ENCODE measurements around the gene CA14.
A peak's percentile ranks its signal among the peaks of the same experiment; 100 is the strongest.
"Not testable (repeated sequence)": the region's sequence is repeated elsewhere in the genome, so short reads cannot be mapped to it uniquely, and the experiment has no call there.

Gene CA14

GRCh38 chr1:150236614-150237100 is 20.9 kb upstream of the CA14 start:
- no peak for DNase-seq

- DNase-seq, result not testable (repeated sequence)
These were observed 20.4 kb upstream of the CA14 start for GRCh38 chr1:150237176-150237575.

- no peak for DNase-seq
These were observed 19.8 kb upstream of the CA14 start for GRCh38 chr1:150237746-150238145.

GRCh38 chr1:150243003-150243402 is 14.6 kb upstream of the CA14 start:
- no peak for DNase-seq

- DNase-seq, result peak; percentile 26 to 27
These were observed 7.6 kb upstream of the CA14 start for GRCh38 chr1:150249936-150250335.

GRCh38 chr1:150256198-150256553 is 1.4 kb upstream of the CA14 start:
- no peak for DNase-seq

- no peak for DNase-seq
These were observed 826 bp upstream of the CA14 start for GRCh38 chr1:150256554-150257341.

GRCh38 chr1:150259217-150259616 is 1.6 kb downstream of the CA14 start:
- no peak for DNase-seq

GRCh38 chr1:150259758-150260669 is 2.4 kb downstream of the CA14 start:
- no peak for DNase-seq

GRCh38 chr1:150261367-150261766 is 3.8 kb downstream of the CA14 start:
- no peak for DNase-seq

GRCh38 chr1:150262388-150263320 is 5.1 kb downstream of the CA14 start:
- no peak for DNase-seq

- DNase-seq, result no peak
These were observed 6.0 kb downstream of the CA14 start for GRCh38 chr1:150263549-150263948.

GRCh38 chr1:150267896-150268295 is 10.3 kb downstream of the CA14 start:
- DNase-seq, result no peak

GRCh38 chr1:150268340-150268704 is 10.7 kb downstream of the CA14 start:
- DNase-seq, result no peak

GRCh38 chr1:150268705-150269403 is 11.3 kb downstream of the CA14 start, which contains the start of gene APH1A:
Gene APH1A, minus strand, starts transcription at chr1:150269016. Its CDS starts 206 bp downstream, at chr1:150268810.
- DNase-seq, result peak; percentile 90 to 94

GRCh38 chr1:150269451-150269850 is 11.9 kb downstream of the CA14 start:
- no peak for DNase-seq

- no peak for DNase-seq
These were observed 13.9 kb downstream of the CA14 start for GRCh38 chr1:150271291-150271959.

- peak; percentile 3 to 15 for DNase-seq
These were observed 15.7 kb downstream of the CA14 start for GRCh38 chr1:150273311-150273710.

- DNase-seq, result no peak
These were observed 22.6 kb downstream of the CA14 start for GRCh38 chr1:150280138-150280707.

- peak; percentile 68 to 71 for DNase-seq
These were observed 23.7 kb downstream of the CA14 start for GRCh38 chr1:150281221-150281757.
